ENCODE measurements around the gene EXOC4. TPM values are rescaled to one million over a fixed set of nuclear protein-coding genes. Genes with fewer than 3 reads are reported as not detected.

The EXOC4 gene
- total and polyA plus RNA-seq, 4 donors: 47.5 to 100 (median 72.3) TPM

DNA sequence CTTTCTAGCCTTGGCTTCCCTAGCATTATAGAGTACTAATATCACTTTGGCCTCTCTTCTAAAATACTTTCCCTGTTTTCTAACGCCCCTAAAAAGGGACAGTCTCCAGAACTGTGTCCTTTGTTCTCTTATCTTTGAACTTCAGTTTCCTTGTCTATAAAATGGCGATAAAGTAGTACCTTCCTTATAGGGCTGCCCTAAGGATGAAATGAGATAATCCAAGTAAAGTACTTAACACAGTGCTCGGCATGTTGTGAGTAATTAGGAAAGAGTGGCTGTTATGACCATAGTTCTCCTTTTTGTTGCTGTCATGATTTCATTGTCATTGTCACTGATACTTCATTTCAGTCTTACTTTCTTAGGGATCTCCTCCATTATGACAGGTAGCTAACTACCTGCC lies 114.7 kb downstream of the EXOC4 start:
- no peaks in the 10 kb centered on the region for H3K4me1 ChIP-seq (ENCODE audit: control insufficient read depth, insufficient read depth, low read length)
- no peak overlapping the region for H3K27ac ChIP-seq (ENCODE audit: low read depth, low read length)
- H3K27me3 ChIP-seq (ENCODE audit: control insufficient read depth, insufficient read depth, low read length): no peaks in the 10 kb centered on the region
- DNase-seq (ENCODE audit: low read depth in 4 of 6, low spot score in 6 of 6): no peak
- no peaks in the 10 kb centered on the region for H3K36me3 ChIP-seq (ENCODE audit: control insufficient read depth, insufficient read depth, low read length)
- H3K9me3 ChIP-seq (ENCODE audit: control insufficient read depth, insufficient read depth, low read length): no peaks in the 10 kb centered on the region
- no peak overlapping the region for H3K4me3 ChIP-seq (ENCODE audit: low read depth, low read length)
- no CpG with 5 or more reads among the region's 3 CpGs for WGBS (ENCODE audit: insufficient coverage)

DNA sequence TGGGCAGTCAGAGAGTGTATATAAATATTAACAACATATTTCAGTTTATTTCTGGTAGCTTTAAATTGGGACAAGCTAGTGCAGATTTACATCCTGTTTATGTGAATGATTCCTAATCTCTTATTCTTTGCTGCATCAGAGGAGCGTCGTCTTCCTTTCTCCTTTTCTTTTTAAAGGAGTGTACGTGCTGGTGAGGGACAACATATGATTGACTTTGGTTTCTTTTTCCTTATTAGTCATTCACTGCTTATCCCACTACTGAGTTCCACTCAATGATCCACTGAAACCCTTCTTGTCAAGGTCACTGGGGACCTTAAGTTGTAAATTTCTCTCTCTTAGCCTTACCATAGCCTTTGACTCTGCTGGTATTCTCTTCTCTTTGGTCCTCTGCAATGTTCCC lies 116.3 kb downstream of the EXOC4 start:
- Histone ChIP-seq H3K9me3 (ENCODE audit: control insufficient read depth, insufficient read depth, low read length) (no peaks in the 10 kb centered on the region), H3K4me3 (ENCODE audit: low read depth, low read length) (no peak overlapping the region), H3K27ac (ENCODE audit: low read depth, low read length) (no peak overlapping the region), H3K27me3 (ENCODE audit: control insufficient read depth, insufficient read depth, low read length) (no peaks in the 10 kb centered on the region), H3K36me3 (ENCODE audit: control insufficient read depth, insufficient read depth, low read length) (no peaks in the 10 kb centered on the region), H3K4me1 (ENCODE audit: control insufficient read depth, insufficient read depth, low read length) (no peaks in the 10 kb centered on the region)
- DNase-seq (ENCODE audit: low read depth in 4 of 6, low spot score in 6 of 6): no peak
- no CpG with 5 or more reads among the region's 3 CpGs for WGBS (ENCODE audit: insufficient coverage)

DNA sequence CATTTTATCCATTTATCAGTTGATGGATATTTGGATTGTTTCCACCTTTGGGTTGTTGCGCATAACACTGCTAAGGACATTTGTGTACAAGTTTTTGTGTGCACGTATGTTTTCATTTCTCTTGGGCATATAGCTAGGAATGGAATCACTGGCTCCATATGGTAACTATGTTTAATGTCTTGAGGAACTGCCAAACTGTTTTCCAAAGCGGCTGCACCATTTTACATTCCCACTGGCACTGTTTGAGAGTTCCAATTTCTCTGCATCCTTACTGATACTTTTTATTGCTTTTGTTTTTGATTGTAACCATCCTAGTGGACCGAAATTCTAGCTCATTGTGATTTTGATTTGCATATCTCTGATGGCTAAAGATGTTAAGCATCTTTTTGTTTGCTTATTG lies 118.7 kb downstream of the EXOC4 start:
- Histone ChIP-seq H3K4me3 (ENCODE audit: low read depth, low read length) (no peak overlapping the region), H3K4me1 (ENCODE audit: control insufficient read depth, insufficient read depth, low read length) (no peaks in the 10 kb centered on the region), H3K27me3 (ENCODE audit: control insufficient read depth, insufficient read depth, low read length) (no peaks in the 10 kb centered on the region), H3K27ac (ENCODE audit: low read depth, low read length) (no peak overlapping the region), H3K9me3 (ENCODE audit: control insufficient read depth, insufficient read depth, low read length) (no peaks in the 10 kb centered on the region), H3K36me3 (ENCODE audit: control insufficient read depth, insufficient read depth, low read length) (no peaks in the 10 kb centered on the region)
- 100% methylated on average over 1 of the region's 4 CpGs for WGBS (ENCODE audit: insufficient coverage)
- peak in 2 of 6 donors; percentile 44 to 79 for DNase-seq (ENCODE audit: low read depth in 4 of 6, low spot score in 6 of 6)

DNA sequence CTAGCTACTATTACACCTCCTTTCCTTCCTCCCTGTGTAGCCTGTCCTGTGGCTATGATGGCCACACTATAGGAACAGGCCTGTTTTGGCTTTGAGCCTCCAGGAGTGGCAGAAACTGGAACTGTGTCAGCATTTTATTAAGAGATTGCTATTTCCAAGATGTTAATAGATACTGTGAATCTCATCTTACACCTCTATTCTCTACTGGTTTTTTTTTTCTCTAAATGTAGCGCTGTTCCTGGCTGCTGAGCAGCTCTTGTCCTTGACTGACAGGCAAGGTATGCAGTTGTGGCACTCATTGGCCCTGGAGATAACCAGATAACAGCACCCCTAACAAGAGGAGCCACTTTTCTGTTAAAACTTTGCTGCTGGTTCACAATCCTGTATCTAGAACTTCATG lies 119.5 kb downstream of the EXOC4 start:
- 100% methylated on average over 1 of the region's 1 CpG for WGBS (ENCODE audit: insufficient coverage)

DNA sequence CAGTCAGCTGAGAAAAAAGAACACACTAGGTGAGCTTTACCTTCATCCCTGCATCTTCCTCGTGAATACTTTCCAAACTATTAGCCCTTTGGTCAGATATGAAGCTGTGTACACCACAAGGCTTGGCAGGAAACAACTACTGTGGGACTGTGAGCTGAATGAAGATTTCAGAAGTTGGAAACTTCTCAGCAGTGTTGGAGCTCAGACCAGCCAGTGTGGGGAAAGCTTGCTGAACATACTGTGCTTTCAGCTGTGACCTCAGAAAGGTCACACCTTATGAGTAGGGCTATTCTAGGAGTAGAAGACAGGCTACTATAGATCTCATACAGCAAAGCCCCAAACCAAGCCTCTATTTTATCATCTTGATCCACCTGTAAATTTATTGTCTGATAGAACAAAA lies 123.6 kb downstream of the EXOC4 start:
- WGBS (ENCODE audit: insufficient coverage): no CpG with 5 or more reads among the region's 1 CpG
- no peaks in the 10 kb centered on the region for H3K4me1 ChIP-seq (ENCODE audit: control insufficient read depth, insufficient read depth, low read length)
- H3K4me3 ChIP-seq (ENCODE audit: low read depth, low read length): no peak overlapping the region
- DNase-seq (ENCODE audit: low read depth in 4 of 6, low spot score in 6 of 6): no peak
- peaks cover 2% of the 10 kb centered on the region for H3K9me3 ChIP-seq (ENCODE audit: control insufficient read depth, insufficient read depth, low read length)
- no peaks in the 10 kb centered on the region for H3K36me3 ChIP-seq (ENCODE audit: control insufficient read depth, insufficient read depth, low read length)
- H3K27me3 ChIP-seq (ENCODE audit: control insufficient read depth, insufficient read depth, low read length): no peaks in the 10 kb centered on the region
- H3K27ac ChIP-seq (ENCODE audit: low read depth, low read length): no peak overlapping the region

More for the DNA sequence above, 119.5 kb downstream of the EXOC4 start:
- Histone ChIP-seq H3K9me3 (ENCODE audit: control insufficient read depth, insufficient read depth, low read length) (no peaks in the 10 kb centered on the region), H3K4me1 (ENCODE audit: control insufficient read depth, insufficient read depth, low read length) (no peaks in the 10 kb centered on the region), H3K36me3 (ENCODE audit: control insufficient read depth, insufficient read depth, low read length) (no peaks in the 10 kb centered on the region), H3K27me3 (ENCODE audit: control insufficient read depth, insufficient read depth, low read length) (no peaks in the 10 kb centered on the region), H3K4me3 (ENCODE audit: low read depth, low read length) (no peak overlapping the region), H3K27ac (ENCODE audit: low read depth, low read length) (no peak overlapping the region)
- DNase-seq (ENCODE audit: low read depth in 4 of 6, low spot score in 6 of 6): no peak

DNA sequence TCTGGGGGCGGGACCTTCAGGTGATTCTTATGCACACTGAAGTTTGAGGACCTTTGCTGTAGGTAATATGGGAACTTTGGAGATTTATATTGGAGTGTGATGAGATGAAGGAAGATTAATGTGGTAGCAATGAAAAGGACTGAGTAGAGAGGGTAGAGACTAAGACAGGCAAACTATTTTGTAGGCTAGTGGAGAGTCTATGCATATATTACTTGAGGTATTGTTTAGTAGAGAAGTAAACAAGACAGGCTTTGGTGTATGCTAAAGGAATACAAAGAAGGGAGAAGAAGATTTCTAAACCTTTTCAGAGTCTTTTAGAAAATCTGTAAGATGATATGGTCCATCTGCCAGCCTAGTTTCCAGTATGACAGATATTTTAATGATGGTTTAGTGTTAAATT lies 129.1 kb downstream of the EXOC4 start:
- no peaks in the 10 kb centered on the region for H3K4me1 ChIP-seq (ENCODE audit: control insufficient read depth, insufficient read depth, low read length)
- no peaks in the 10 kb centered on the region for H3K36me3 ChIP-seq (ENCODE audit: control insufficient read depth, insufficient read depth, low read length)
- H3K4me3 ChIP-seq (ENCODE audit: low read depth, low read length): no peak overlapping the region
- H3K27ac ChIP-seq (ENCODE audit: low read depth, low read length): no peak overlapping the region
- DNase-seq (ENCODE audit: low read depth in 4 of 6, low spot score in 6 of 6): no peak
- H3K27me3 ChIP-seq (ENCODE audit: control insufficient read depth, insufficient read depth, low read length): no peaks in the 10 kb centered on the region
- peaks cover 2% of the 10 kb centered on the region for H3K9me3 ChIP-seq (ENCODE audit: control insufficient read depth, insufficient read depth, low read length)
- WGBS (ENCODE audit: insufficient coverage): 100% methylated on average over 1 of the region's 1 CpG

DNA sequence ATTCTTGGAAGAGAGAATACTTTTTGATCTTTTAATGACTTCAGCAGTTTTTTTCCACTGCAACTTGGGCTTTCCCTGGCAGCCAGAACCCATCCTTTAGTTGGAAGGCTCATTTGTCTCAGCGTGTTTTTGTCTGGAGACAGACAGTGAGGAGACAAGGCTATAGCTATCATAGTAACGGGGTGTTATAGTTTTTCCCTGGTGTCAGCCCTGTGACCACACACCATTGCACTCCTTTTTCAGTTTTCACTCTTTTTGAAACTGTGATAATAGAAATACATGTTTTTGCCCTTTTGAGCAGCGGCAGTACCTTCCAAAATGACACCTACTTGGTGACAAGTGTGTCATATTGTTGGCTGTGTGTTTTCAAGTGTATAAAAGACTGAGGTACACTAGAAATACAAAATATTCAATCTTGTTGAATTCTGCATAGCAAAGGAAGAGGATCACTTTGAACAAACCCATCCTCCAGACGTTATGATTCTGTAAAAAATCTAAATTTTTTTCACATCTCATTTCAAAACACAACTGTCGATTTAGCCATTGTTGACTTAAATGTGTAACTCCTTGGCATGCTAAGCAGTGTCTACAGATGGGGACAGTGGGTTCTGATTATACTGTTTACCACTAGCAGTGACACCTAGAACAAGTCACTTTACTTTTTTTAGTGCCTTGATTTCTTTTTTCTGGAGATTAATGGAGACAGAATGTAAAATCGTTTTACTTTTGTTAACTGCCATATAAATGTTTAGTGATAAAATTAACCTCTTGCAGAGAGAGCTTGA lies 130.1 kb downstream of the EXOC4 start:
- no peaks in the 10 kb centered on the region for H3K4me1 ChIP-seq (ENCODE audit: control insufficient read depth, insufficient read depth, low read length)
- no peak overlapping the region for H3K4me3 ChIP-seq (ENCODE audit: low read depth, low read length)
- 40% methylated on average over 1 of the region's 6 CpGs for WGBS (ENCODE audit: insufficient coverage)
- peaks cover 2% of the 10 kb centered on the region for H3K9me3 ChIP-seq (ENCODE audit: control insufficient read depth, insufficient read depth, low read length)
- H3K27me3 ChIP-seq (ENCODE audit: control insufficient read depth, insufficient read depth, low read length): no peaks in the 10 kb centered on the region
- H3K27ac ChIP-seq (ENCODE audit: low read depth, low read length): peak overlapping the region; percentile 30
- H3K36me3 ChIP-seq (ENCODE audit: control insufficient read depth, insufficient read depth, low read length): no peaks in the 10 kb centered on the region
- peak in 2 of 6 donors; percentile 10 to 47 for DNase-seq (ENCODE audit: low read depth in 4 of 6, low spot score in 6 of 6)

DNA sequence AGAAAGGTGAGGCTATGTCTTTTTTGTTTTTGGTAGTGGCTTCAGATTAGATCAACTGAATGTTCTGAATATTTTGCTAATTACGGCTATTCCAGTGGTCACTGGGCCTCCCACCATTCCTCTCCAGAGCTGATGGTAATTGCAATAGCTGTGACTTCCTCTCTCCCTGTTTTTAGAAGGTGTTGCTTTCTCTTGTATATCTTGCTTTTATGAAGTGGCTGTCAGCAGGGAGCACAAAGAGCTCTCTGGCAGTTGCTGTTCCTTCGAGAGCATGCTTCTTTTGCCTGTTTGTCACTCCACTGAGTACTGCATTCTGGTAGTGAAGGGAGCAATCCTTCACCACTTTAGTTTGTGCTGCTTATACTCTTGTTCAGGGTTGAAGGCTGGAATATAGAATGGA lies 133.3 kb downstream of the EXOC4 start:
- WGBS (ENCODE audit: insufficient coverage): 83% methylated on average over 2 of the region's 2 CpGs
- no peak overlapping the region for H3K27ac ChIP-seq (ENCODE audit: low read depth, low read length)
- no peaks in the 10 kb centered on the region for H3K27me3 ChIP-seq (ENCODE audit: control insufficient read depth, insufficient read depth, low read length)
- H3K4me1 ChIP-seq (ENCODE audit: control insufficient read depth, insufficient read depth, low read length): no peaks in the 10 kb centered on the region
- no peaks in the 10 kb centered on the region for H3K36me3 ChIP-seq (ENCODE audit: control insufficient read depth, insufficient read depth, low read length)
- no peaks in the 10 kb centered on the region for H3K9me3 ChIP-seq (ENCODE audit: control insufficient read depth, insufficient read depth, low read length)
- peak in 2 of 6 donors; percentile 31 to 65 for DNase-seq (ENCODE audit: low read depth in 4 of 6, low spot score in 6 of 6)
- H3K4me3 ChIP-seq (ENCODE audit: low read depth, low read length): no peak overlapping the region

DNA sequence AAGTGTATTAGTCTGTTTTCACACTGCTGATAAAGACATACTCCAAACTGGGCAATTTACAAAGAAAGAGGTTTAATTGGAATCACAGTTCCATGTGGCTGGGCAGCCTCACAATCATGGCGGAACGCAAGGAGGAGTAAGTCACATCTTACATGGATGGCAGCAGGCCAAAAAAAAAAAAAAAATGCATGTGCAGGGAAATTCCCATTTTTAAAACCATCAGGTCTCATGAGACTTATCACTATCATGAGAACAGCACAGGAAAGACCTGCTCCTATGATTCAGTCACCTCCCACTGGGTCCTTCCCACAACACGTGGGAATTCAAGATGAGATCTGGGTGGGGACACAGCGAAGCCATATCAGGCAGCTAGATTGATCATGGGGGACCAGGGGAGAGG lies 136.8 kb downstream of the EXOC4 start:
- Histone ChIP-seq H3K4me3 (ENCODE audit: low read depth, low read length) (no peak overlapping the region), H3K27ac (ENCODE audit: low read depth, low read length) (no peak overlapping the region), H3K9me3 (ENCODE audit: control insufficient read depth, insufficient read depth, low read length) (no peaks in the 10 kb centered on the region), H3K4me1 (ENCODE audit: control insufficient read depth, insufficient read depth, low read length) (no peaks in the 10 kb centered on the region), H3K36me3 (ENCODE audit: control insufficient read depth, insufficient read depth, low read length) (no peaks in the 10 kb centered on the region), H3K27me3 (ENCODE audit: control insufficient read depth, insufficient read depth, low read length) (no peaks in the 10 kb centered on the region)
- no peak for DNase-seq (ENCODE audit: low read depth in 4 of 6, low spot score in 6 of 6)
- WGBS (ENCODE audit: insufficient coverage): 92% methylated on average over 2 of the region's 4 CpGs

DNA sequence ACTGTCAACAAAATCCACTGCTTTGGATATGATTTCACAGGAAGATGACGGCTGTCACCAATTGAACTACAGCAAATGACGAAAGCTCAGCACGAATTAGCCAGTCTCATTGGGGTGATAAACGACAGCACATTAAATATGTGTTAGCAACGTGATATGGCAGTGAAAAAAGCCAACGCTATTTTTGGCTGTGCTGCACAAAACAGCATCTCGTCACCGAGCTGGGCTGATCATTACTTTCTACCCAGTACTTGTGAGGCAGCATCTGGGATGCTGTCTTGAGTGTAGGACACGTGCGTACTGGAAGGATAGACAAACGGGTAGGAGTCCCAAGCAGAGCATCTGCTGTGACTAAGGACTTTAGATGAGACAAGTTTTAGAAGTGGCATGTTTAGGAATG lies 138.3 kb downstream of the EXOC4 start:
- no peak overlapping the region for H3K4me3 ChIP-seq (ENCODE audit: low read depth, low read length)
- DNase-seq (ENCODE audit: low read depth in 4 of 6, low spot score in 6 of 6): peak in 2 of 6 donors; percentile 42 to 66
- no peaks in the 10 kb centered on the region for H3K9me3 ChIP-seq (ENCODE audit: control insufficient read depth, insufficient read depth, low read length)
- H3K27ac ChIP-seq (ENCODE audit: low read depth, low read length): no peak overlapping the region
- no peaks in the 10 kb centered on the region for H3K4me1 ChIP-seq (ENCODE audit: control insufficient read depth, insufficient read depth, low read length)
- no peaks in the 10 kb centered on the region for H3K36me3 ChIP-seq (ENCODE audit: control insufficient read depth, insufficient read depth, low read length)
- no peaks in the 10 kb centered on the region for H3K27me3 ChIP-seq (ENCODE audit: control insufficient read depth, insufficient read depth, low read length)
- 77% methylated on average over 8 of the region's 11 CpGs for WGBS (ENCODE audit: insufficient coverage)
